ENCODE results near the gene ZNF816.
"Not testable (repeated sequence)": the region's sequence is repeated elsewhere in the genome, so short reads cannot be mapped to it uniquely, and the experiment has no call there.

ZNF816 gene

DNA sequence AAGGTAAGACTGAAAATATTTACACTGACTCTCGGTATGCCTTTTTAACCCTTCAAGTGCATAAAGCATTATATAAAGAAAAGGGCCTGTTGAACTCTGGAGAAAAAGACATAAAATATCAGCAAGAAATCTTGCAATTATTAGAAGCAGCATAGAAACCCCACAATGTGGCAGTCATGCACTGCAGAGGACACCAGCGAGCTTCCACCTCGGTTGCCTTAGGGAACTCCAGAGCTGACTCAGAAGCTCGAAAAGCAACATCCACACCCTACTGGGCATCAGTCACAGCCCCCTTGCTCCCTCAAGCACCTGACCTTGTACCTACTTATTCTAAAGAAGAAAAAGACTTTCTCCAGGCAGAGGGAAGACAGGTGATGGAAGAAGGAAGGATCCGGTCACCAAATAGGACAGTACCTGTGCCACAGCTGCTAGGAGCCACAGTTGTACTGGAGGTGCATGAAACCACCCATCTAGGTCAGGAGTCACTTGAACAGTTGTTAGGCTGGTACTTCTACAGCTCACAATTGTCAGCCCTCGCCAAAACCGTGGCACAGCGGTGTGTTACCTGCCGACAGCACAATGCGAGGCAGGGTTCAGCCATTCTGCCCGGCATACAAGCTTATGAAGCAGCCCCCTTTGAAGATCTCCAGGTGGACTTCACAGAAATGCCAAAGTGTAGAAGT is 2.9 kb downstream of the ZNF816 start:
- no peak for DNase-seq (ENCODE audit: low spot score)

- DNase-seq (ENCODE audit: low spot score), result no peak
These were observed 5.1 kb downstream of the ZNF816 start for GRCh38 chr19:52957591-52957990.

DNA sequence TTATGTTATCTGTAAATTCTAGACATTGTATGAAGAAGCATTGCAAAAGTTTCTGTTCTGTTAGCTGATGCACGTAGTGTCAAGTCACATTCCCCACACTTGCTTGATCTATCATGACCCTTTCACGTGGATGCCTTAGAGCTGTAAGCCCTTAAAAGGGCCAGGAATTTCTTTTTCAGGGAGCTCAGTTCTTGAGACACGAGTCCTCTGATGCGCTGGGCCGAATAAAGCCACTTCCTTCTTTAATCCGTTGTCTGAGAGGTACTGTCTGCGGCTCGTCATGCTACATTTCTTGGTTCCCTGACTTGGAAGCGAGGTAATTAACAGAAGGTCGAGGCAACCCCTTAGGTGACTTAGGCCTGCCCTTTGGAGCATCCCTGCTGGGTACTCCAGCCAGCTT is 5.8 kb downstream of the ZNF816 start:
- no peak for DNase-seq (ENCODE audit: low spot score)

DNA sequence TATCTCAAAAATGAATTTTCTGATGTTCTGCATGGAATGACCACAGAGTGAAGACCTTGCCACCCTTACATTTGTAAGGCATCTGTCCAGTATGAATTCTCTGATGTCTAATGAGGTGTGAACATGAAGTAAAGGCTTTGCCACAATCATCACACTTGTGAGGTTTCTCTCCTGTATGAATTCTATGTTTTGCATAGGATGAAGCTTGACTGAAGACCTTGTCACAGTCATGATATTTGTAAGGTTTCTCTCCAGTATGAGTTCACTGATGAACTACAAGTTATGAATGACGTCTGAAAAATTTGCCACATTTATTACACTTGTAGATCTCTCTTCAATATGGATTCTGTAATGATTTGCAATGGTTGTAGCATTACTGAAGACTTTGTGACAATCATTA is 13.3 kb downstream of the ZNF816 start:
- DNase-seq (ENCODE audit: low spot score), result no peak

GRCh38 chr19:52948025-52948770 is 14.5 kb downstream of the ZNF816 start:
- no peak for DNase-seq (ENCODE audit: low spot score)

GRCh38 chr19:52946322-52947310 is 16.1 kb downstream of the ZNF816 start:
- peak; percentile 90 for DNase-seq (ENCODE audit: low spot score)

DNA sequence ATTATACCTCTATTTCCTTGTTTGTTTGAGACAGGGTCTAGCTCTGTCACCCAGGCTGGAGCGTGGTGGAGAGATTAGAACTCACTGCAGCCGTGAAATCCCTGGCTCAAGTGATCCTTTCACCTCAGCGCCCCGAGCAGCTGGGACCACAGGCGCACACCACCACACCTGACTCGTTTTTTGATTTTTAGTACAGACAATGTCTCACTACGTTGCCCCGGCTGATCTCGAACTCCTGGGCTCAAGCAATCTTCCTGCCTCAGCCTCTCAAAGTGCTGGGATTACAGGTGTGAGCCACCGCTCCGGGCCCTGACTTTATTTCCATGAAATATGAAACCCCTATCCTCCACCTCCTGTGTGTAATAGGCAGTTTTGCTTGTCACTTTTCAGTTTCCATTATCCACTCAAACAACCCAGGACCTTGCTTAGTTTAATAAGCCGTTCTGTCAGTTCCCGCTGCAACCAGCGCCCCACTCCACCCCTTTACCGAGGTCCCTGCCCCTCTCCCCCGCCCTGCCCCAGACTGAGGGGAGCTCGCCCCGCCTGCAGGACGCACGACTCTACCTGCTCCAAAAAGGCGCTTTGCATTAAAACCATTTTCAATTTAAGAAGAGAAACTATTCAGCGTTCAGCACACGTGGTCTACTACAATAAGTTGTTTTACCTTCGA is 16.9 kb downstream of the ZNF816 start:
- no peak for DNase-seq (ENCODE audit: low spot score)

DNA sequence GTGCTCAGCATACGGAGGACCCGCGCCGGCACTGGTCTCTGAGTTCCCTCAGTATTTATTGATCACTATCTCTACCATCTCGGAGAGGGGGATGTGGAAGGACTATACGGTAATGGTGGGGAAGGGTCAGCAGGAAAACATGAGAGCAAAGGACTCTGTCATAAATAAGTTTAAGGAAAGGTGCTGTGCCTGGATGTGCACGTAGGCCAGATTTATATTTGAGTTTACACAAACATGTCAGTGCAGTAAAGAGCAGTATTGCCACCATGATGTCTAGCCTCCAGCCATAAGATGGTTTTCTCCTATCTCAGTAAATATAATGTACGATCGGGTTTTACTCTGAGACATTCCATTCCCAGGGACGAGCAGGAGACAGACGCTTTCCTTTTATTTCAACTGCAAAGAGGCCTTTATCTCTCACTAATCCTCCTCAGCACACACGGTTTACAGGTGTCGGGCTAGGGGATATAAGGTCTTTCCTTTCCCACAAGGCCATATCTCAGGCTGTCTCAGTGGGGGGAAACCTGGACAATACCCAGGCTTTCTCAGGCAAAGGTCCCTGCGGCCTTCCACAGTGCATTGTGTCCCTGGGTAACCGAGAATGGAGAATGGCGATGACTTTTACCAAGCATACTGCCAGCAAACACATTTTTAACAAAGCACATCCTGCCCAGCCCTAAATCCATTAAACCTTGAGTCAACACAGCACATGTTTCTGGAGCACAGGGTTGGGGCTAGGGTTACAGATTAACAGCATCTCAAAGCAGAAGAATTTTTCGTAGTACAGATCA is 17.8 kb downstream of the ZNF816 start:
- DNase-seq (ENCODE audit: low spot score), result not testable (repeated sequence)

DNA sequence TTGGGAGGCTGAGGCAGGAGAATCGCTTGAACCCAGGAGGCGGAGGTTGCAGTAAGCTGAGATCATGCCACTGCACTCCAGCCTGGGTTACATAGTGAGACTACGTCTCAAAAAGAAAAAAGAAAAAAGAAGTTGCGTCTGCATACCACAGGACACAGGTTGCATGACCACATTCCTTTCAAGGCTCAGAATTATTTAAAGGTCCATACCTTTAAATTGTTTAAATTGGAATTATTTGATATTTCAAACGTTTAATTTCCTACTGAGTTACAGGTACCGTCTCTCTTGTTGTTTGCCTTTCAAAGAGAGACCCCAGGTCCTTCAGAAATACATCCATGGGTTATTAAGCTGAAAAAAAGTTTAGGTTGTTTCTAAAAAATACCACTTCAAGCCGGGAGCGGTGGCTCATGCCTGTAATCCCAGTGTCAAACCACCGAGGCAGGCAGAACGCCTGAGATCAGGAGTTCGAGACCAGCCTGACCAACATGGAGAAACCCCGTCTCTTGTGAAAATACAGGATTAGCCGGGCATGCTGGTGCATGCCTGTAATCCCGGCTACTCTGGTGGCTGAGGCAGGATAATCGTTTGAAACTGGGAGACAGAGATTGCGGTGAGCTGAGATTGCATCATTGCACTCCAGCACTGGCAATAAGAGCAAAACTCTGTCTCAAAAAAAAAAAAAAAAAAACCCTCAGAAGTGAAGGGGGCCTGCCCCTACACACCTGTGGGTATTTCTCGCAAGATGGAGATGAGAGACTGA is 18.6 kb downstream of the ZNF816 start:
- DNase-seq (ENCODE audit: low spot score), result no peak

- no peak for DNase-seq (ENCODE audit: low spot score)
These were observed 19.4 kb downstream of the ZNF816 start for GRCh38 chr19:52943134-52943883.

- peak; percentile 76 for DNase-seq (ENCODE audit: low spot score)
These were observed 20.1 kb downstream of the ZNF816 start for GRCh38 chr19:52942386-52943133.

GRCh38 chr19:52941941-52942385 is 20.7 kb downstream of the ZNF816 start:
- DNase-seq (ENCODE audit: low spot score), result peak; percentile 13

DNA sequence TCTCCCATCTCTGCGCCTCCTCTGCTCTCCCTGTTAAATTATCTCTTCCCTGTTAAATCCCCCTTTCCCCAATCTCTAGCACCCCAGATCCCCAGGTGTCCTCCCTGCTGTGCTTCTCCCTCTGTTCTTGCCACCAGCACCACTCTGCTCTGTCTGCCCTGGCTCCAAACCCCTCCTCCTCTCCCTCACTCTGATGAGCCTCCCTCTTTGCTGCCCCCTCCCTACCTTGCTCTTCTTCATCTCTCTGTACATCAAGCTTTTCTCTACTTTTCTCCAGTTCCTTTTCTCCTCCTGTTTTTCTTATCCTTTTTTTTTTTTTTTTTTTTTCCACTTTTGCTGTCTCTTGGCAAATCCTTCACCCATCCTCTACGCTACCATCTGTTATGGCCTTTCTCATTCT is 21.2 kb downstream of the ZNF816 start:
- not testable (repeated sequence) for DNase-seq (ENCODE audit: low spot score)

DNA sequence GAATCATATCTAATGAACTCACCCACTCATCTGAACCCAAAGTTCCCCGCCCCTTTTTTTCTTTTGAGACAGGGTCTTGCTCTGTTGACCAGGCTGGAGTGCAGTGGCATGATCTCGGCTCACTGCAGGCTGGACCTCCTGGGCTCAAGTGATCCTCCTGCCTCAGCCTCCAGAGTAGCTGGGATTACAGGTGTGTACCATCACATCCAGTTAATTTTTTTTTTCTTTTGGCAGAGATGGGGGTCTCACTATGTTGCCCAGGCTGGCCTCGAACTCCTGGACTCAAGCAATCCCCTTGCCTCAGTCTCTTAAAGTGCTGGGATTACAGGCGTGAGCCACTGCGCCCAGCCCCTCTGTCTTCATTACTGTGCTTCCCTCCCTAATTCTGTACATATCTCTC is 21.8 kb downstream of the ZNF816 start:
- not testable (repeated sequence) for DNase-seq (ENCODE audit: low spot score)

DNA sequence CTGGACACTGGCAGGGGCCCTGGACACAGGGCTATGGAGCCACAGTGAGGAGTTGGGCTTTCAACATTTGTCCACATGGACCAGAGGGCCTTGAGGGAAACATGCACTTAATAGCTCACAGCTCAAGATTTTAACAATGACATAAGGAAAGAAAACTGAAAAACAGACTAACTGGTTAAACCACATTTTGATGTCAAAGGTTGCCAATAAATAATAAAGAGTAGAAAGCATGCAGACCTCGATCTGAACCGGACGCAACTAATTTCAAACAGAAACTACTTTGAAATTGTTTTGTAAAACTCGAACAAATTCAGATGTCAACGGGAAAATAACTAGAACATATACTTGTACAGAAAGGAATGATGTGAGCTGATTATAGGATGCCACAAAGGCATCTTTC is 23.9 kb downstream of the ZNF816 start:
- DNase-seq (ENCODE audit: low spot score), result no peak

DNA sequence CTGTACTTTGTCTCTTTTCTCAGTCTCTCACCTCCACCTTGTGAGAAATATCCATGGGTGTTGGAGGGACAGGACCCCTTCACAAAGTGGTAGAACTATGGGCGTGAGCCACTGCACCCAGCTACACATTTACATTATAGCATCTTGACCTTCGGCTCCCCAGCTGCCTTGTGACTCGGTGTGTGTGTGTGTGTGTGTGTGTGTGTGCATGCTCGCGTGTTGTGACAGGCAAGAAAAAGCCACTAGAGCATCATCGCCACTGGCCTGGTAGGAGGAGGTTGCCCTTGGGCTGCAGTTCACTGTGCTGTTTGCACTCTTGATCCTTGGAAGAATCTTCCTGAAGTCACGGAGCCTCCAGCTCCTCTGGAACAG is 25.7 kb downstream of the ZNF816 start:
- DNase-seq (ENCODE audit: low spot score), result no peak

GRCh38 chr19:52936151-52936953 is 26.3 kb downstream of the ZNF816 start:
- no peak for DNase-seq (ENCODE audit: low spot score)

DNA sequence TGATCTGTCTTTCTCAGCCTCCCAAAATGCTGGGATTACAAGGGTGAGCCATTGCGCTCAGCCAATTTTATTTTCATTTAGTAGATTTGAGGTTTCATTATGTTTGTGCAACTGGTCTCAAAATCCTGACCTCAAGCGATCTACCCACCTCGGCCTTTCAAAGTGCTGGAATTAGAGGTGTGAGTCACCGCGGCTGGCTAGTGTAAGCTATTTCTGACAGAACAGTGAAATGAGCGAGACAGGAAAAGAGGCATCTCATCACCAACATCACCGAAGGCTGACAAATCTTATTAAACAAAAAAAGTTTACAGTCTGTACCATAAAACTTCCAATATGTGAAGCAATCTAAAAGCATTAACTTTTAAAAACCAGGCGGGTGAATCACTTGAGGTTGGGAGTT is 27.2 kb downstream of the ZNF816 start:
- DNase-seq (ENCODE audit: low spot score), result no peak
